G401.6 (cell line): ENCODE measurements around the gene FOXP3.

Experiments used
- FAIRE-seq: peaks from 2 replicates; lab custom pipeline; 2012; peaks lifted over from hg19 to GRCh38; lab: Jason Lieb, UNC

Gene FOXP3

GRCh38 chrX:49273181-49273727 lies 8.7 kb upstream of the FOXP3 start:
- FAIRE-seq: no peak

GRCh38 chrX:49272421-49272820 lies 7.9 kb upstream of the FOXP3 start:
- no peak for FAIRE-seq

- FAIRE-seq: no peak
These were observed 6.8 kb upstream of the FOXP3 start for GRCh38 chrX:49271341-49271740.

GRCh38 chrX:49270249-49270921 lies 5.9 kb upstream of the FOXP3 start:
- FAIRE-seq: no peak

- no peak for FAIRE-seq
These were observed 5.3 kb upstream of the FOXP3 start, which contains the start of gene PPP1R3F for GRCh38 chrX:49269767-49270248. PPP1R3F (plus strand) TSS chrX:49269793; CDS start chrX:49269870, 77 bp downstream.

- peak; percentile 99 for FAIRE-seq
These were observed 4.7 kb upstream of the FOXP3 start for GRCh38 chrX:49269010-49269766.

GRCh38 chrX:49268702-49269009 lies 4.1 kb upstream of the FOXP3 start:
- no peak for FAIRE-seq

- FAIRE-seq: no peak
These were observed 2.3 kb upstream of the FOXP3 start for GRCh38 chrX:49266523-49267445.

GRCh38 chrX:49263631-49264030 lies 879 bp downstream of the FOXP3 start:
- FAIRE-seq: no peak

GRCh38 chrX:49262603-49263002 lies 1.9 kb downstream of the FOXP3 start:
- no peak for FAIRE-seq

GRCh38 chrX:49260221-49260985 lies 4.1 kb downstream of the FOXP3 start:
- no peak for FAIRE-seq

- FAIRE-seq: no peak
These were observed 5.8 kb downstream of the FOXP3 start for GRCh38 chrX:49258749-49259124.

- no peak for FAIRE-seq
These were observed 6.4 kb downstream of the FOXP3 start for GRCh38 chrX:49257846-49258748.

- no peak for FAIRE-seq
These were observed 7.3 kb downstream of the FOXP3 start for GRCh38 chrX:49257074-49257790.

- no peak for FAIRE-seq
These were observed 8.1 kb downstream of the FOXP3 start for GRCh38 chrX:49256268-49256995.

GRCh38 chrX:49254639-49255038 lies 9.9 kb downstream of the FOXP3 start:
- no peak for FAIRE-seq

- FAIRE-seq: no peak
These were observed 13.2 kb downstream of the FOXP3 start for GRCh38 chrX:49251325-49251724.

GRCh38 chrX:49250578-49250977 lies 13.9 kb downstream of the FOXP3 start:
- FAIRE-seq: no peak

GRCh38 chrX:49250066-49250465 lies 14.4 kb downstream of the FOXP3 start:
- no peak for FAIRE-seq
